Prostate gland (tissue), 2 donors: ENCODE results near the gene ZAR1. TPM values are rescaled to one million over a fixed set of nuclear protein-coding genes. Genes with fewer than 3 reads are reported as not detected.

Source experiments
- DNase-seq: peaks from one replicate; pipeline ENCODE4 v3.0.0-alpha.2; 2019; ENCODE audit warnings: low spot score
- H3K27ac ChIP-seq, 2 donors: fragments of 200-600 bp; sonication (generic); 2 replicates each; pipeline ENCODE4 v1.5.1; 2017 to 2019
- H3K27me3 ChIP-seq: fragments of 200-600 bp; sonication (generic); replicated peaks from 2 replicates; pipeline ENCODE4 v1.5.1; 2019; ENCODE audit not compliant: insufficient read depth
- H3K36me3 ChIP-seq, 2 donors: fragments of 200-600 bp; sonication (generic); 1 replicate in 1 of 2; 2 replicates in 1 of 2; pipeline versions ENCODE4 v1.5.1 to v1.8.1; 2017 to 2019
- H3K4me1 ChIP-seq: fragments of 200-600 bp; sonication (generic); replicated peaks from 2 replicates; pipeline ENCODE4 v1.5.1; 2019
- H3K4me3 ChIP-seq, 2 donors: fragments of 200-600 bp; sonication (generic); 2 replicates each; pipeline ENCODE4 v1.5.1; 2017 to 2019
- H3K9me3 ChIP-seq: fragments of 200-600 bp; sonication (generic); 2 replicates; pipeline ENCODE4 v1.5.1; 2017
- POLR2A ChIP-seq: fragments of 450-650 bp; IDR thresholded peaks from one replicate; pipeline ENCODE4 v1.6.1; 2016; ENCODE audit warnings: antibody characterized with exemption, mild to moderate bottlenecking
- POLR2AphosphoS5 ChIP-seq: sonication (generic); formaldehyde crosslinking; IDR thresholded peaks from one replicate; pipeline ENCODE4 v1.6.1; 2017; ENCODE audit warnings: antibody characterized with exemption
- WGBS: methylation state at CpG from one replicate; pipeline ENCODE4 v1.1.5; 2018; 5-methylcytosine and 5-hydroxymethylcytosine counted together
- intact Hi-C: fragments of 100-400 bp; cut with DNase I; formaldehyde crosslinking; loops from one replicate; pipeline ENCODE4 v1.14.2; 2022
- total RNA-seq, 2 donors: library from RNA; depleted of rRNA; stranded (reverse); fragments of >200 nt; gene quantifications; one replicate each; pipeline ENCODE4 v1.1.0, GENCODE V29; 2016
- TF ChIP-seq, protein P1 (sequence below), 4 experiments: fragments of 200-600 bp in 2 of 4; fragments of 450-650 bp in 2 of 4; sonication (generic) in 2 of 4; IDR thresholded peaks; 1 replicate in 3 of 4; 2 replicates in 1 of 4; pipeline ENCODE4 v1.5.1; 2016 to 2019; ENCODE audit warnings: antibody characterized with exemption in 4 of 4, mild to moderate bottlenecking in 2 of 4, moderate library complexity in 2 of 4

Gene ZAR1
- total RNA-seq, 2 donors from 2014 or later = 1.7 TPM; not detected in 1

DNA sequence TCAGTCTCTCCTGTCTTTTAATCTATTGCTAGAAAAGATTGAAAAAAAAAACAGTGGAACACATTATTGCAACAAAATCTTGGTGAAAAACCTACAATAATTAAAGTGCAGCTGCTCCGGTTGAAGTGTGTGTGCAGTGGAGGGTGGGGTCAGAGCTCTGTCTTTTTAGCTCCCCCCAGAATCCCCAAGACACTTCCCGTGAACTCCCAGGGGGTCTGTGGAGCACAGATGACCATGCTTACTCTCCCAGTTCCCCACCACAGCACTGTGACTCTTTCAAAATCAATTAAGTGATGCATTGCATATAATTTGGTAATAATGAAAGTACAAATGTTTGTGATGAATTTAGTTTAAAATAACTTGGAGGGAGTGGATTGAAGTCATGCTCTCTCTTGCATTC, 22.6 kb upstream of the ZAR1 start:
- WGBS = 86% methylated on average over 2 of the region's 2 CpGs
- Histone ChIP-seq H3K27ac (no peak overlapping the region), H3K4me1 (no peaks in the 10 kb centered on the region), H3K36me3 (no peaks in the 10 kb centered on the region), H3K4me3 (no peak overlapping the region), H3K27me3 (no peaks in the 10 kb centered on the region), H3K9me3 (no peaks in the 10 kb centered on the region)
- no peak for DNase-seq
- intact Hi-C loops = no loop called here
- TF ChIP-seq POLR2AphosphoS5 (no peak), POLR2A (no peak)
- TF ChIP-seq, protein P1, sequence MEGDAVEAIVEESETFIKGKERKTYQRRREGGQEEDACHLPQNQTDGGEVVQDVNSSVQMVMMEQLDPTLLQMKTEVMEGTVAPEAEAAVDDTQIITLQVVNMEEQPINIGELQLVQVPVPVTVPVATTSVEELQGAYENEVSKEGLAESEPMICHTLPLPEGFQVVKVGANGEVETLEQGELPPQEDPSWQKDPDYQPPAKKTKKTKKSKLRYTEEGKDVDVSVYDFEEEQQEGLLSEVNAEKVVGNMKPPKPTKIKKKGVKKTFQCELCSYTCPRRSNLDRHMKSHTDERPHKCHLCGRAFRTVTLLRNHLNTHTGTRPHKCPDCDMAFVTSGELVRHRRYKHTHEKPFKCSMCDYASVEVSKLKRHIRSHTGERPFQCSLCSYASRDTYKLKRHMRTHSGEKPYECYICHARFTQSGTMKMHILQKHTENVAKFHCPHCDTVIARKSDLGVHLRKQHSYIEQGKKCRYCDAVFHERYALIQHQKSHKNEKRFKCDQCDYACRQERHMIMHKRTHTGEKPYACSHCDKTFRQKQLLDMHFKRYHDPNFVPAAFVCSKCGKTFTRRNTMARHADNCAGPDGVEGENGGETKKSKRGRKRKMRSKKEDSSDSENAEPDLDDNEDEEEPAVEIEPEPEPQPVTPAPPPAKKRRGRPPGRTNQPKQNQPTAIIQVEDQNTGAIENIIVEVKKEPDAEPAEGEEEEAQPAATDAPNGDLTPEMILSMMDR (IDR thresholded peaks at IDR 0.05) = no peak

DNA sequence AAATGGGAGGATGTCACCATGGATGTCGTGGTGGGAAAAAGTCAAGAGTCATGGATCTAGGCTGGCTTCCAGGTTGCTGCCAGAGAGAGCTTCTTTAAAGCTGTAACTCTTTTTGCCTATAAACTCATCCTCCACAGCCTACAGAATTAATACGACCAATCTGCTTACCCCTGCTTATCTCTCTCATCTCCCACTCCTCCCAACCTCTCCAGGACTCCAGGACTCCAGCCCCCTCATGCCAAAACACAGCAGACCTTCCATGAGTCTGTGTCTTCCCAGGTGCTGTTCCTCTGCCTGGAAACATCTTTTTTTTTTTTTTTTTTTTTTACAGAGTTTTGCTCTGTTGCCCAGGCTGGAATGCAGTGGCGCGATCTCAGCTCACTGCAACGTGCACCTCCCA, 22.2 kb upstream of the ZAR1 start:
- TF ChIP-seq, protein P1 (IDR thresholded peaks at IDR 0.05) = no peak
- TF ChIP-seq POLR2A = no peak
- TF ChIP-seq POLR2AphosphoS5 = no peak
- H3K27ac ChIP-seq = no peak overlapping the region
- no peaks in the 10 kb centered on the region for H3K27me3 ChIP-seq
- H3K4me3 ChIP-seq = no peak overlapping the region
- intact Hi-C loops = no loop called here
- H3K9me3 ChIP-seq = no peaks in the 10 kb centered on the region
- H3K36me3 ChIP-seq = no peaks in the 10 kb centered on the region
- no peaks in the 10 kb centered on the region for H3K4me1 ChIP-seq
- 59% methylated on average over 5 of the region's 5 CpGs for WGBS
- DNase-seq = no peak

DNA sequence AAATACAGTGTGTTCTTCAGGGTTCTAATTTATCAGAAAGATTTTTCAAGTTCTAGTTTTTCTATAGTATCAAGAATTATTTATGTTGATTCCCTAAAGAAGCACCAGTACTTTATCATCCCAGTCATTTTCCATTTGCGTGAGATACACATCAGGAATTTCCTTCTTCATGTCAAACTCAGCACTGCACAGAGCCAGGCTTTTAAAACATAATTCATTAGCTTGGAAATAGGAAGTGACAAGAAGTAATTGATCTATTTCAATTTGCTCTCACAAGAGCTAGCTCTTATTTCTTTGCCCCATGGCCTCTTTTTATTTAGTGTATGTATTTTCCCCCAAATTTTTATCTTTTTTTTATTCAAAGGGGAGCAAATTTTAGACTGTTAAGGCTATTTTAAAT, 19.9 kb upstream of the ZAR1 start:
- H3K4me1 ChIP-seq = no peaks in the 10 kb centered on the region
- no peak overlapping the region for H3K4me3 ChIP-seq
- WGBS = 76% methylated on average over 1 of the region's 1 CpG
- H3K36me3 ChIP-seq = no peaks in the 10 kb centered on the region
- H3K27ac ChIP-seq = no peak overlapping the region
- intact Hi-C loops = no loop called here
- no peaks in the 10 kb centered on the region for H3K9me3 ChIP-seq
- no peaks in the 10 kb centered on the region for H3K27me3 ChIP-seq
- no peak for DNase-seq
- TF ChIP-seq, protein P1 (IDR thresholded peaks at IDR 0.05) = no peak
- no peak for TF ChIP-seq POLR2A
- no peak for TF ChIP-seq POLR2AphosphoS5

DNA sequence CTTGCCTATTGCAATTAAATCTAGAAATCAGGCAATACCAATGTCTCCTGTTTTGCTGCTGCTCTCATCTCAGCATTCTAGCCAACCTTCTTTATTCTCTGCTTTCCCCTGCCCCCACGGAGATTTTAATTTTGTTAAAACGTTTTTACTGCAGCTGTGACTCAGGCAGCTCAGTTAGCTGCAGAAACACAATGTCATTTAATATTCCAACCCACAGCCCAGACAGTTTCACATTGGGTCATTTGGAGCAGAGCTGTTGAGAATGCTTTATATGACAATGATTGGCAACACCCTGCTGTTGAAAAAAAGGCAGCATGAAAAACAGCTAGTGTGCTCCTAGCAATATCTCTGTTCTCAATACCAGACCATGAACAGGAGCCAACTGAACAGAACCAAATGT, 19.5 kb upstream of the ZAR1 start:
- Histone ChIP-seq H3K4me3 (no peak overlapping the region), H3K27ac (no peak overlapping the region), H3K9me3 (no peaks in the 10 kb centered on the region), H3K27me3 (no peaks in the 10 kb centered on the region), H3K4me1 (no peaks in the 10 kb centered on the region), H3K36me3 (no peaks in the 10 kb centered on the region)
- no peak for TF ChIP-seq POLR2AphosphoS5
- TF ChIP-seq, protein P1 (IDR thresholded peaks at IDR 0.05) = no peak
- TF ChIP-seq POLR2A = no peak
- DNase-seq = no peak
- WGBS = 25% methylated on average over 2 of the region's 2 CpGs
- intact Hi-C loops = no loop called here

DNA sequence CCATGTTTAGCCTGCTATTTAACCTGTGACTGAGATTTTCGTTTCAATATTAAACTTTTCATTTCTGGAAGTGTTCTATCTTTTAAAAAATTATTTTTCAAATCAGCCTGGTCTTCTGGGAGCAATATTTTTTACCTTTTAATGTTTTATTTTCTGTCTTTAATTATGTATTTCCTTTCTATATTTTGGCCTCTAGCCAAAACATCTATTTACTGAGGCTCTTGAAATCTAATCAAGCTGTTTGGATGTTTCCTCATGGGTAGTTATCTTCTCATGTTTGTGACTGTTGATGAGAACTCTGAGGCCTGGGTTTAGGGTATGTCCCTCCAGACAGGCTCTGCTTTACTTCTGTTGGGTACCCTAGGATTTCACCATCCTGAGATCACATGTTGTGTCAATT, 17.3 kb upstream of the ZAR1 start:
- Histone ChIP-seq H3K9me3 (no peaks in the 10 kb centered on the region), H3K27ac (no peak overlapping the region), H3K27me3 (no peaks in the 10 kb centered on the region), H3K4me3 (no peak overlapping the region), H3K36me3 (no peaks in the 10 kb centered on the region), H3K4me1 (no peaks in the 10 kb centered on the region)
- intact Hi-C loops = no loop called here
- no peak for DNase-seq
- TF ChIP-seq POLR2A (no peak), POLR2AphosphoS5 (no peak)
- TF ChIP-seq, protein P1 (IDR thresholded peaks at IDR 0.05) = no peak
- 96% methylated on average over 1 of the region's 1 CpG for WGBS
